C4-2B (cell line): ENCODE results near the gene CHCHD5.

Source experiments
- CTCF ChIP-seq: fragments of 450-650 bp; conservative IDR thresholded peaks from 2 replicates; pipeline ENCODE4 v1.5.1; 2017; ENCODE audit warnings: mild to moderate bottlenecking
- ZFX ChIP-seq: fragments of 450-650 bp; IDR thresholded peaks from 2 replicates; pipeline ENCODE4 v1.6.1; 2017

DNA sequence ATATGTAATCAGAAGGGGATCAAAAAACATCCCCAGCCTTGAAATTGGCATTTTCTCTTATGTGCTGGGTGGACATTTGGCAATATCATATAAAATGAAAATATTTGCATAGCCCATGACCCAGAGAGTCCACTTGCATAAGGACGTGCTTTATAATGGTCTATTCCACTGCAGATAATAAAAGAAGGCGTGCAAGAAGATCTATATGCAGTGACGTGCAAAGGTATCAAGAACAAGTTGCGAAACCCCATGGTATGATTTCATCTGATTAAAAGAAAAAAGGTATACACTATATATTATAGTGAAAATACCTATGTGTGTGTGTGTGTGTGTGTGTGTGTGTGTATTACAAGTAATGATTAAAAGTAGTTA, 52.9 kb downstream of the CHCHD5 start:
- TF ChIP-seq CTCF (no peak), ZFX (no peak)
